Hepatocyte (in vitro differentiated cells): Measurements from ENCODE around the gene GRIK4. TPM values are rescaled to one million over a fixed set of nuclear protein-coding genes. Genes with fewer than 3 reads are reported as not detected.

ENCODE experiments used
- DNase-seq: peaks from one replicate; pipeline ENCODE4 v3.0.0-alpha.2; 2016; ENCODE audit warnings: low spot score
- H2AFZ ChIP-seq: fragments of 200-600 bp; sonication (generic); 2 replicates; pipeline ENCODE4 v1.6.0; 2016; ENCODE audit warnings: antibody characterized with exemption, mild to moderate bottlenecking
- H3K27ac ChIP-seq: fragments of 200-600 bp; sonication (generic); 2 replicates; pipeline ENCODE4 v1.5.1; 2016; ENCODE audit warnings: mild to moderate bottlenecking
- H3K27me3 ChIP-seq: fragments of 200-600 bp; sonication (generic); 2 replicates; pipeline ENCODE4 v1.6.1; 2016
- H3K36me3 ChIP-seq: fragments of 200-600 bp; sonication (generic); replicated peaks from 2 replicates; pipeline ENCODE4 v1.5.1; 2016; ENCODE audit warnings: low read depth; ENCODE audit not compliant: insufficient read depth
- H3K4me1 ChIP-seq: fragments of 200-600 bp; sonication (generic); 2 replicates; pipeline ENCODE4 v1.5.1; 2016; ENCODE audit warnings: mild to moderate bottlenecking, moderate library complexity; ENCODE audit not compliant: insufficient read depth
- H3K4me2 ChIP-seq: fragments of 200-600 bp; sonication (generic); 2 replicates; pipeline ENCODE4 v1.6.0; 2016
- H3K4me3 ChIP-seq: fragments of 200-600 bp; sonication (generic); 2 replicates; pipeline ENCODE4 v1.5.1; 2016; ENCODE audit warnings: mild to moderate bottlenecking
- H3K79me2 ChIP-seq: fragments of 200-600 bp; sonication (generic); 2 replicates; pipeline ENCODE4 v1.6.0; 2017; ENCODE audit warnings: mild to moderate bottlenecking
- H3K9me2 ChIP-seq: fragments of 200-600 bp; sonication (generic); replicated peaks from 2 replicates; pipeline ENCODE4 v1.6.0; 2017; ENCODE audit warnings: mild to moderate bottlenecking; ENCODE audit not compliant: insufficient read depth
- H3K9me3 ChIP-seq: fragments of 200-600 bp; sonication (generic); 2 replicates; pipeline ENCODE4 v1.5.1; 2016; ENCODE audit warnings: low read depth, mild to moderate bottlenecking
- H4K20me1 ChIP-seq: fragments of 200-600 bp; sonication (generic); 2 replicates; pipeline ENCODE4 v1.6.0; 2016; ENCODE audit warnings: mild to moderate bottlenecking; ENCODE audit not compliant: insufficient read depth, poor library complexity, severe bottlenecking
- CTCF ChIP-seq: fragments of 200-600 bp; sonication (generic); IDR thresholded peaks from 2 replicates; pipeline ENCODE4 v1.5.1; 2016; ENCODE audit warnings: antibody characterized with exemption, mild to moderate bottlenecking; ENCODE audit not compliant: poor library complexity
- EZH2 ChIP-seq: fragments of 200-600 bp; sonication (generic); IDR thresholded peaks from 2 replicates; pipeline ENCODE4 v1.6.1; 2016; ENCODE audit warnings: antibody characterized with exemption, mild to moderate bottlenecking, borderline replicate concordance
- EZH2phosphoT487 ChIP-seq: fragments of 200-600 bp; sonication (generic); IDR thresholded peaks from one replicate; pipeline ENCODE4 v1.6.1; 2018; ENCODE audit warnings: antibody characterized with exemption, mild to moderate bottlenecking, low read depth, moderate library complexity; ENCODE audit not compliant: unreplicated experiment, severe bottlenecking
- WGBS: methylation state at CpG from one replicate; pipeline ENCODE4 v1.1.6; 2016; ENCODE audit warnings: low lambda C conversion rate; ENCODE audit errors: missing lambda C conversion rate; 5-methylcytosine and 5-hydroxymethylcytosine counted together
- polyA plus RNA-seq: library from polyadenylated mRNA; unstranded; fragments of >200 nt; fragmentation: Nextera tagmentation; extraction: Ambion mirVana; gene quantifications from 2 replicates; pipeline ENCODE4 v1.2.1, GENCODE V29; 2016
- total RNA-seq: library from RNA; depleted of rRNA; stranded (reverse); fragments of >200 nt; gene quantifications from 2 replicates; pipeline ENCODE4 v1.2.3, GENCODE V29; 2014

The GRIK4 gene
- total and polyA plus RNA-seq, 2 experiments from 2014 or later = 1.5 to 2.3 TPM

GRCh38 chr11:120880498-120881175 lies 369.1 kb downstream of the GRIK4 start:
- Histone ChIP-seq H4K20me1 (no peaks in the 10 kb centered on the region), H3K27ac (no peak overlapping the region), H3K4me3 (no peak overlapping the region), H3K9me3 (no peaks in the 10 kb centered on the region), H3K4me1 (no peaks in the 10 kb centered on the region), H3K27me3 (no peaks in the 10 kb centered on the region), H3K36me3 (no peaks in the 10 kb centered on the region), H3K4me2 (no peak overlapping the region), H3K79me2 (no peaks in the 10 kb centered on the region), H3K9me2 (no peaks in the 10 kb centered on the region), H2AFZ (no peak overlapping the region)
- no peak for DNase-seq
- TF ChIP-seq EZH2 (no peak), EZH2phosphoT487 (no peak), CTCF (no peak)
- WGBS = 92% methylated on average over 6 of the region's 6 CpGs

- Histone ChIP-seq H3K27ac (no peak overlapping the region), H3K4me1 (no peaks in the 10 kb centered on the region), H3K79me2 (no peaks in the 10 kb centered on the region), H2AFZ (no peak overlapping the region), H3K4me3 (no peak overlapping the region), H4K20me1 (no peaks in the 10 kb centered on the region), H3K27me3 (no peaks in the 10 kb centered on the region), H3K4me2 (no peak overlapping the region), H3K9me3 (no peaks in the 10 kb centered on the region), H3K36me3 (no peaks in the 10 kb centered on the region), H3K9me2 (no peaks in the 10 kb centered on the region)
- WGBS = 58% methylated on average over 4 of the region's 4 CpGs
- no peak for TF ChIP-seq EZH2phosphoT487
- no peak for TF ChIP-seq EZH2
- no peak for DNase-seq
Measured at GRCh38 chr11:120881596-120881995, 370.0 kb downstream of the GRIK4 start.

- Histone ChIP-seq H3K4me1 (no peaks in the 10 kb centered on the region), H3K27ac (no peak overlapping the region), H3K27me3 (no peaks in the 10 kb centered on the region), H3K4me2 (no peak overlapping the region), H3K4me3 (no peak overlapping the region), H2AFZ (no peak overlapping the region), H3K79me2 (no peaks in the 10 kb centered on the region), H3K9me3 (no peaks in the 10 kb centered on the region), H3K9me2 (no peaks in the 10 kb centered on the region), H4K20me1 (no peaks in the 10 kb centered on the region), H3K36me3 (no peaks in the 10 kb centered on the region)
- no peak for DNase-seq
- TF ChIP-seq EZH2phosphoT487 = no peak
- no peak for TF ChIP-seq CTCF
- TF ChIP-seq EZH2 = no peak
- WGBS = 52% methylated on average over 7 of the region's 7 CpGs
Measured at GRCh38 chr11:120882175-120882574, 370.6 kb downstream of the GRIK4 start.

- TF ChIP-seq EZH2 = no peak
- no peak for TF ChIP-seq EZH2phosphoT487
- no peak for TF ChIP-seq CTCF
Measured at GRCh38 chr11:120883404-120884080, 372.0 kb downstream of the GRIK4 start.

More at GRCh38 chr11:120883404-120884080, 372.0 kb downstream of the GRIK4 start:
- Histone ChIP-seq H3K27ac (no peak overlapping the region), H3K4me2 (no peak overlapping the region), H3K4me1 (no peaks in the 10 kb centered on the region), H3K36me3 (no peaks in the 10 kb centered on the region), H3K27me3 (no peaks in the 10 kb centered on the region), H3K4me3 (no peak overlapping the region), H4K20me1 (no peaks in the 10 kb centered on the region), H3K9me3 (no peaks in the 10 kb centered on the region), H2AFZ (no peak overlapping the region), H3K9me2 (no peaks in the 10 kb centered on the region), H3K79me2 (no peaks in the 10 kb centered on the region)
- DNase-seq = no peak
- WGBS = 42% methylated on average over 9 of the region's 9 CpGs
